Upper lobe of right lung (tissue), 1 donor: ENCODE data around the gene CNTN2. TPM values are rescaled to one million over a fixed set of nuclear protein-coding genes. Genes with fewer than 3 reads are reported as not detected.

Experiments
- ATAC-seq: fragments of 200-7000 bp; cut with Tn5 transposase; one replicate; pipeline ENCODE4 v1.9.1; 2020; ENCODE audit warnings: mild to moderate bottlenecking, moderate library complexity
- DNase-seq: peaks from one replicate; pipeline ENCODE4 v3.0.0-alpha.2; 2020
- H3K27ac ChIP-seq: fragments of 200-600 bp; one replicate; pipeline ENCODE4 v1.8.0; 2022
- H3K27me3 ChIP-seq: fragments of 200-600 bp; one replicate; pipeline ENCODE4 v1.8.0; 2022; ENCODE audit warnings: mild to moderate bottlenecking
- H3K36me3 ChIP-seq: fragments of 200-600 bp; one replicate; pipeline ENCODE4 v1.8.0; 2022
- H3K4me1 ChIP-seq: fragments of 200-600 bp; one replicate; pipeline ENCODE4 v1.8.0; 2022
- H3K4me3 ChIP-seq: fragments of 200-600 bp; one replicate; pipeline ENCODE4 v1.8.0; 2022; ENCODE audit warnings: mild to moderate bottlenecking
- H3K9me3 ChIP-seq: fragments of 200-600 bp; one replicate; pipeline ENCODE4 v1.8.0; 2022
- intact Hi-C: fragments of 100-400 bp; cut with DNase I; formaldehyde crosslinking; loops from one replicate; pipeline ENCODE4 v1.11.0; 2022
- total RNA-seq: library from RNA; stranded (reverse); fragmentation: NEBNext Ultra II Directional; extraction: Animal tissue kit (Norgen Biotek cat#: 25700); gene quantifications from one replicate; pipeline ENCODE4 v1.2.1, GENCODE V29; 2021
- TF ChIP-seq, protein P1 (sequence below): fragments of 200-600 bp; IDR thresholded peaks from one replicate; pipeline ENCODE4 v1.8.0; 2022; ENCODE audit warnings: antibody characterized with exemption
- donor health status: DM: no; HTN: yes; CAD: no; lungs with severe emphysema.

Gene CNTN2
- total RNA-seq, 1 donor from 2014 or later = not detected

DNA sequence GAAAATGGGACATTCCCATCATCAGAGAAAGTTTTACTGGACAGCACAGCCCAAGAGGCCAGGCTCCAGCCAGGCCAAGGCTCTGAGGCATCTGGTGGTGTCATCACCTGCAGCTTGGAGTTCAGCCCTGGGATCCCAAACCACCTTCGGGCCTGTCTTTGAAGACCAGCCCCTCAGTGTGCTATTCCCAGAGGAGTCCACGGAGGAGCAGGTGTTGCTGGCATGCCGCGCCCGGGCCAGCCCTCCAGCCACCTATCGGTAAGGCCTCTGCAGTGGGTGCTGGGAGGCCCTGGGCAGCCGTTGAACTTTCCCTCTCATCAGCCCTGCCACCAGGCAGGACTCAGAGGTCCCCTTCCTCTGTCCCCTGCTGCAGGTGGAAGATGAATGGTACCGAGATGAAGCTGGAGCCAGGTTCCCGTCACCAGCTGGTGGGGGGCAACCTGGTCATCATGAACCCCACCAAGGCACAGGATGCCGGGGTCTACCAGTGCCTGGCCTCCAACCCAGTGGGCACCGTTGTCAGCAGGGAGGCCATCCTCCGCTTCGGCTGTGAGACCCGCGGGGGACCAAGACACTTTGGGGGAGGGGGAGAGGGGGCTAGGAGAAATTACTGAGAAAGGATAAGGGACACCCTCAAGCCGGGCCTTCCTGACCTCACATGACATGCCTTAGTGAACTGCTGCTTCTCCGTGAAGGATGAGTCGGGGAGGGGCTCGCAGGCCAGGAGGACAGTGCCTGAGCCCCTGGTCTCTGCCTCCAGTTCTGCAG is 15.0 kb downstream of the CNTN2 start:
- TF ChIP-seq, protein P1, sequence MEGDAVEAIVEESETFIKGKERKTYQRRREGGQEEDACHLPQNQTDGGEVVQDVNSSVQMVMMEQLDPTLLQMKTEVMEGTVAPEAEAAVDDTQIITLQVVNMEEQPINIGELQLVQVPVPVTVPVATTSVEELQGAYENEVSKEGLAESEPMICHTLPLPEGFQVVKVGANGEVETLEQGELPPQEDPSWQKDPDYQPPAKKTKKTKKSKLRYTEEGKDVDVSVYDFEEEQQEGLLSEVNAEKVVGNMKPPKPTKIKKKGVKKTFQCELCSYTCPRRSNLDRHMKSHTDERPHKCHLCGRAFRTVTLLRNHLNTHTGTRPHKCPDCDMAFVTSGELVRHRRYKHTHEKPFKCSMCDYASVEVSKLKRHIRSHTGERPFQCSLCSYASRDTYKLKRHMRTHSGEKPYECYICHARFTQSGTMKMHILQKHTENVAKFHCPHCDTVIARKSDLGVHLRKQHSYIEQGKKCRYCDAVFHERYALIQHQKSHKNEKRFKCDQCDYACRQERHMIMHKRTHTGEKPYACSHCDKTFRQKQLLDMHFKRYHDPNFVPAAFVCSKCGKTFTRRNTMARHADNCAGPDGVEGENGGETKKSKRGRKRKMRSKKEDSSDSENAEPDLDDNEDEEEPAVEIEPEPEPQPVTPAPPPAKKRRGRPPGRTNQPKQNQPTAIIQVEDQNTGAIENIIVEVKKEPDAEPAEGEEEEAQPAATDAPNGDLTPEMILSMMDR = no peak
- H3K9me3 ChIP-seq = no peaks in the 10 kb centered on the region
- intact Hi-C loops = no loop called here
- no peak for DNase-seq
- H3K4me1 ChIP-seq = no peaks in the 10 kb centered on the region
- no peaks in the 10 kb centered on the region for H3K36me3 ChIP-seq
- H3K27ac ChIP-seq = no peak overlapping the region
- H3K4me3 ChIP-seq = no peak overlapping the region
- ATAC-seq = no peak
- H3K27me3 ChIP-seq = peaks cover 7% of the 10 kb centered on the region

GRCh38 chr1:205058853-205059252 is 15.8 kb downstream of the CNTN2 start:
- no peak overlapping the region for H3K4me3 ChIP-seq
- TF ChIP-seq, protein P1 = no peak
- H3K4me1 ChIP-seq = no peaks in the 10 kb centered on the region
- no peak for DNase-seq
- H3K36me3 ChIP-seq = no peaks in the 10 kb centered on the region
- H3K27me3 ChIP-seq = peaks cover 7% of the 10 kb centered on the region
- no peak for ATAC-seq
- no peak overlapping the region for H3K27ac ChIP-seq
- intact Hi-C loops = no loop called here
- H3K9me3 ChIP-seq = no peaks in the 10 kb centered on the region

GRCh38 chr1:205059660-205060059 is 16.6 kb downstream of the CNTN2 start:
- Histone ChIP-seq H3K27me3 (peaks cover 2% of the 10 kb centered on the region), H3K9me3 (no peaks in the 10 kb centered on the region), H3K36me3 (no peaks in the 10 kb centered on the region), H3K4me1 (no peaks in the 10 kb centered on the region), H3K27ac (no peak overlapping the region), H3K4me3 (no peak overlapping the region)
- ATAC-seq = no peak
- DNase-seq = no peak
- intact Hi-C loops = loop anchor here (10.0 kb wide), 1 partner anchor 85 kb away; no protein-coding TSS in a partner anchor
- TF ChIP-seq, protein P1 = no peak

DNA sequence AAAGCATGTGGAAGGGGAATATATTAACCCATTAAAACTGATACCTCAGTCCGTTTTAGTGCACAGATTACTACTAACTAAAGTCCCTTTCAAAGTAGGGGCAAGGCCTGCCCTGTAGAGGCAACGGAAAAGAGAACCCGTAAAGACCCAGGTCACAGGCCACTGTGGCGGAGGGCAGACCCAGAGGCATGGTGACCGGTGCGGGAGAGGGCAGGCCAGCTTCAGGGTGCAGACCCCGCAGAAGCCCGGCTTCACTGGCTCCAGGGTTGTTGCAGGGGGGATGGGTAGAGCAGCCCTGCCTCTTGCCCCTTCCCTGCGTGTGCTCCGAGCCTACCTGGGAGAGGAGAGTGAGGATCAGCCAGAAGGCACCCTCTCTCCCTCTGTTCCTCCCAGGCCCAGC is 17.7 kb downstream of the CNTN2 start:
- TF ChIP-seq, protein P1 = no peak
- Histone ChIP-seq H3K27ac (no peak overlapping the region), H3K4me3 (no peak overlapping the region), H3K4me1 (no peaks in the 10 kb centered on the region), H3K27me3 (no peaks in the 10 kb centered on the region), H3K36me3 (no peaks in the 10 kb centered on the region), H3K9me3 (no peaks in the 10 kb centered on the region)
- ATAC-seq = no peak
- no peak for DNase-seq
- intact Hi-C loops = loop anchor here (10.0 kb wide), 1 partner anchor 86 kb away; no protein-coding TSS in a partner anchor

DNA sequence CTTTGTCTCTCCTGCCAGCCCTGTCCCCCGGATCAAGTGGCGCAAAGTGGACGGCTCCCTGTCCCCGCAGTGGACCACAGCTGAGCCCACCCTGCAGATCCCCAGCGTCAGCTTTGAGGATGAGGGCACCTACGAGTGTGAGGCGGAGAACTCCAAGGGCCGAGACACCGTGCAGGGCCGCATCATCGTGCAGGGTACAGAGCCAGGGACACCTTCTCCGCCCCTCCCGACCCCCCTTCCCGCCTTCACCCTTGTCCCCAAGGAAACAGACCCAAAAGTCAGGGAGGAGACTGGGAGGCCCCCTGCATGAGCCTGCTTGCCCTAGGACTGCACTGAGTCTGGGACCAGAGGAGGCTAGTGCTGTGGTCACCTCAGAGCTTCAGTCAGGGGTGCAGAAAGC is 18.2 kb downstream of the CNTN2 start:
- DNase-seq = no peak
- H3K4me3 ChIP-seq = no peak overlapping the region
- no peaks in the 10 kb centered on the region for H3K27me3 ChIP-seq
- no peak overlapping the region for H3K27ac ChIP-seq
- H3K4me1 ChIP-seq = no peaks in the 10 kb centered on the region
- no peak for ATAC-seq
- no peaks in the 10 kb centered on the region for H3K36me3 ChIP-seq
- TF ChIP-seq, protein P1 = no peak
- no peaks in the 10 kb centered on the region for H3K9me3 ChIP-seq
- intact Hi-C loops = loop anchor here (10.0 kb wide), 1 partner anchor 86 kb away; no protein-coding TSS in a partner anchor
